ENCODE data around the gene METTL9.
"Not testable (repeated sequence)": the region's sequence is repeated elsewhere in the genome, so short reads cannot be mapped to it uniquely, and the experiment has no call there.

GRCh38 chr16:21578311-21578710 lies 21.1 kb upstream of the METTL9 start:
- not testable (repeated sequence) for TF ChIP-seq POLR2A (IDR thresholded peaks at IDR 0.05; ENCODE audit: low read depth, low read length); FOS (IDR thresholded peaks at IDR 0.05; ENCODE audit: low read depth, low read length); CTCF (conservative IDR thresholded peaks at IDR 0.05; ENCODE audit: low read depth, low read length); RFX5 (IDR thresholded peaks at IDR 0.05; ENCODE audit: low read depth, low read length)
